KOPT-K1 (cell line): ENCODE data around the gene LRRC8E.
A peak's percentile ranks its signal among the peaks of the same experiment; 100 is the strongest.

Experiments
- H3K27ac ChIP-seq: fragments of 200-600 bp; sonication (generic); 2 replicates; pipeline ENCODE4 v1.5.1; 2016; ENCODE audit warnings: antibody characterized with exemption, mild to moderate bottlenecking, low read depth, low read length; ENCODE audit not compliant: poor library complexity, severe bottlenecking
- H3K36me3 ChIP-seq: fragments of 200-600 bp; sonication (generic); 2 replicates; pipeline ENCODE4 v1.5.1; 2017; ENCODE audit warnings: antibody characterized with exemption, mild to moderate bottlenecking, low read length, moderate library complexity; ENCODE audit not compliant: insufficient read depth
- H3K9me3 ChIP-seq: fragments of 200-600 bp; sonication (generic); 2 replicates; pipeline ENCODE4 v1.5.1; 2017; ENCODE audit warnings: antibody characterized with exemption, low read length, mild to moderate bottlenecking; ENCODE audit not compliant: insufficient read depth, poor library complexity, severe bottlenecking

LRRC8E gene

DNA sequence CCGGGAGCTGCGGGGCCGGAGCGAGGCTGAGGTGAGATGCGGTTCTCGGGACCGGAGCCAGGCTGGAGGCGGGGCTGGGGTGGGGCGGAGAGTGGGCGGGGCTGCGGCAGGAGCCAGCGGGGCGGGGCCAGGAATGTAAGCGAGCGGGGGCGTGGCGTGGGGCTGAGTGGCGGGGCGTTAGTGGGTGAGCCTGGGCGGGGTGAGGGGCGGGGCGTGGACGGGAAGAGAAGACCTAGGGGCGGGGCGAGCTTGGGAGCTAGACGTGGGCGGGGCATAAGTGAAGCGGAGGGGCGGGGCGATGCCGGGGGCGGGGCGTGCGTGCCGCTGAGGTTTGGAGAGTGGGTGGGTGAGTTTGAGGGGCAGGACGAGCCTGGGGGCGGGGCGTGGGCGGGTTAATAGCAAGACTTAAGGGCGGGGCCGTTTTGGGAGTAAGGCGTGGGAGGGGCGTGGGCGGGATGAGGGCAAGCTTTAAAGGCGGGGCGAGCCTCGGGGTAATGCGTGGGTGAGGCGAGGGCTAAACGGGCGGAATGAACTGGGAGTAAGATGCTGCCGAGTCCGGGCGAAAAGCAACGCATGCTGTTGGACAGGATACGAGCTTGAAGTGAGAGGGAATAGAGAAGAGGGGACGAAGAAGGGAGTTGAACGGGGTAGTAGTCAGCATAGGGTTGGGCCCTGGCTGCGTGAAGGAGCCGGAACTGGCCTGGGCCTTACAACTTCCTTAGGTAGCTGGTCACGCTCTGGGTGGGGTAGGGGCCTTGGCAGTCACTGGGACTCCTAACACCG lies 32.4 kb downstream of the LRRC8E start:
- Histone ChIP-seq H3K27ac (peak overlapping the region; percentile 70), H3K36me3 (peaks cover 18% of the 10 kb centered on the region; the same call in 1 of the 2 replicates)

DNA sequence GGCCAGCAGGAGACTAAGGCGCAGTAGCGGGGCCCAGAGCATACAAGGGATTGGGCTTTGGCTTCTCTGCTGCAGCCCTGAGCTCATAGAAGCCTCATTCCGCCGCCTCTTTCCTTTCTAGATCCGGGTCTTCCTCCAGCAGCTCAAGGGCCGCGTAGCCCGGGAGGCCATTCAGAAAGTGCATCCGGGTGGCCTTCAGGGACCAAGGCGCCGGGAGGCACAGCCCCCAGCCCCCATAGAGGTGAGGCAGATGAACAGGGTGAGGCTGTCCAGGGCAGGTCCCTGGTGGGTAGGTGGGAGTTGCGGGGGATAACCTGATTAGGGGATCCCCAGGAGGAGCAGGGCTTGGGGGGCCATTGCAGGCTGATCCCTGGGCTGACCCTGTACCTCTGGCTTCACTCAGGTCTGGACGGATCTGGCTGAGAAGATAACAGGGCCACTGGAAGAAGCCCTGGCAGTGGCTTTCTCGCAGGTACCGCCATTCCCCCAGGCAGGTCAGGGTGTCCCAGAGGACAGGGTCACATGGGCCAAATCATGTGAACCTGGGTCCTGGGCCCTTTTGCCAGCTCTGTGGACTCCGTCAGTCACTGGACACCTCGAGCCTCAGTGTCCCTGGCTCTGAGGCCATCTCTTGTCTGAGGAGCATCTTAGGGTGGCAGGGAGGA lies 33.1 kb downstream of the LRRC8E start:
- H3K36me3 ChIP-seq = peaks cover 18% of the 10 kb centered on the region; the same call in 1 of the 2 replicates
- no peaks in the 10 kb centered on the region for H3K9me3 ChIP-seq
- H3K27ac ChIP-seq = peak overlapping the region; percentile 53

More for the DNA sequence above, 32.4 kb downstream of the LRRC8E start:
- no peaks in the 10 kb centered on the region for H3K9me3 ChIP-seq

DNA sequence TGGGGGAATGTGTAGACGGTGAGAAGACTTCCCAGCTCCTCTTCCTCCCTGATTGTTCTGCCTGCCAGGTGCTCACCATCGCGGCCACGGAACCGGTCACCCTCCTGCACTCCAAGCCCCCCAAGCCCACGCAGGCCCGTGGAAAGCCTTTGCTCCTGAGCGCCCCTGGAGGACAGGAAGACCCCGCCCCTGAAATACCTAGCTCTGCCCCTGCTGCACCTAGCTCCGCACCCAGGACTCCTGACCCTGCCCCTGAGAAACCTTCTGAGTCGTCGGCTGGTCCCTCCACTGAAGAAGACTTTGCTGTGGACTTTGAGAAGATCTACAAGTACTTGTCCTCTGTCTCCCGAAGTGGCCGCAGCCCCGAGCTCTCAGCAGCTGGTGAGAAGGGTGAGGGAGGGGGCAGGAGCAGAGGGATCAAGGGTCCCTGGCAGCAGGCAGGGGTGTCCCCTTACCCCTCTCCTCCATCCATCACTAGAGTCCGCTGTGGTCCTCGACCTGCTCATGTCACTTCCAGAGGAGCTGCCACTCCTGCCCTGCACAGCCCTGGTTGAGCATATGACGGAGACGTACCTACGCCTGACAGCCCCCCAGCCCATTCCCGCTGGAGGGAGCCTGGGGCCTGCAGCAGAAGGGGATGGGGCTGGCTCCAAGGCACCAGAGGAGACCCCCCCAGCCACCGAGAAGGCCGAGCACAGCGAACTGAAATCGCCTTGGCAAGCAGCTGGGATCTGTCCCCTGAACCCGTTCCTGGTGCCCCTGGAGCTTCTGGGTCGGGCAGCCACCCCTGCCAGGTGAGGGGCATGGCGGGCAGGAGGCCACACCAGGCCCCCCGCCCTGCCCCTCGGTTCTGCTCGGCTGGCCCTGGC lies 33.9 kb downstream of the LRRC8E start:
- H3K27ac ChIP-seq = no peak overlapping the region
- peaks cover 18% of the 10 kb centered on the region; the same call in 1 of the 2 replicates for H3K36me3 ChIP-seq
- H3K9me3 ChIP-seq = no peaks in the 10 kb centered on the region

DNA sequence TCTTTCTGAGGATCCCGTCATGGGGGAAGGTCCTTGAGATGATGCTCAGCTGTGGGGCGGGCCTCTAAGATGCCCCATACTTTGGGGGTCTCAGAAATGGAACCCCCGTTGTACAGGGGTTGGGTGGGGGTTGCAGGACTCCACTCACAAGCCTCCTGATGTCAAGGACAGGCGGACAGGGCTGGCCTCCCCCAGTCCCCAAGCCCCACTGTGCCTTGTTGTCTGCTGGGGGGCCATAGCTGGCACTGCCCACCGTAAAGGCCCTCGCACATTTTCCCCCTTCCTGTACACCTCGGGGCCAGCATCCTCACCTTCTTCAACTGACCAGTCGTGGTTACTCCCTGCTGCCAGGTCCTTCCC lies 34.5 kb downstream of the LRRC8E start:
- Histone ChIP-seq H3K36me3 (peaks cover 22% of the 10 kb centered on the region; the same call in 1 of the 2 replicates), H3K27ac (no peak overlapping the region)

DNA sequence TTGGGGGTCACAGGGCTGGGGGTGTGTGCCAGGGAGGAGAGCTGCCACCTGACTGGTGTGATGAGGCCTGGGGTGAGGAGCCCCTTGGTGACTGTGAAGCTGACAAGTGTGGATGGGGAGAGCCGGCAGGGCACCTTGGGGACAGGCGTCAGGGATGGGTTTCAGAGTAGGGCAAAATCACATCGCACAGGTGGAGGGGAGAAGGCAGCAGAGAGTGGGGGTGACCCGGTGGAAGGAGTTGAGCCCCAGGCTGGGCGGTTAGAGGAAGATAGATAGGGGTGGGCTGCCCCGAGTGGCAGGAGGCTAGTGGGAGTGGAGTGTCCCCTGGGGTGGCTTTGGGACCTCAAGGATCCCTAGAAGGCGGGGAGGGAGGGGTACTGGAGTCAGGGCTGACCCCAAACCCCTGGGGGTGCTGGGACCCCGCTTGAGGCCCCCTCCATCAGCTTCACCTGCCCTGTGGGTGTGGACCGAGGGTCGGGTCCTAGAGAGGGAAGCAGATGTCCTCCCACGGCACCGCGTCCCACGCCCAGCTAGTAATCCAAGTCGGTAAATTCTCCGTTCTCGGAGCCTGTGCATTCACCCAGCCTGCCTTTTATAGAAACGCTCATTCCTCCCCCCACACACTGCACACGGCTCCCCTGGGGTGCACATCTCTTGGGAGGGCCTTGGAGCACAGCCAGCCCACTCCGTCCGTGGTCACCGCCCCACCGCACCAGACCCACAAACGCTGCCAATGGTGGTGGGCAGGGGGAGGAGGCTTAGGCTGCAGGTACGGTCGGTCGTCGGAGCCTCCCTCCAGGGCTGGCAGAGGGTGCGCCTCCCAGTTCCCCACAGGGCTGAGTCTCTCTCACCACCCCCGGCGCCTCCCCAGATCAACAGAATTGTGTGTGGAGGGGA lies 35.2 kb downstream of the LRRC8E start:
- Histone ChIP-seq H3K27ac (no peak overlapping the region), H3K9me3 (no peaks in the 10 kb centered on the region), H3K36me3 (peaks cover 22% of the 10 kb centered on the region; the same call in 1 of the 2 replicates)

More for the DNA sequence above, 34.5 kb downstream of the LRRC8E start:
- no peaks in the 10 kb centered on the region for H3K9me3 ChIP-seq

DNA sequence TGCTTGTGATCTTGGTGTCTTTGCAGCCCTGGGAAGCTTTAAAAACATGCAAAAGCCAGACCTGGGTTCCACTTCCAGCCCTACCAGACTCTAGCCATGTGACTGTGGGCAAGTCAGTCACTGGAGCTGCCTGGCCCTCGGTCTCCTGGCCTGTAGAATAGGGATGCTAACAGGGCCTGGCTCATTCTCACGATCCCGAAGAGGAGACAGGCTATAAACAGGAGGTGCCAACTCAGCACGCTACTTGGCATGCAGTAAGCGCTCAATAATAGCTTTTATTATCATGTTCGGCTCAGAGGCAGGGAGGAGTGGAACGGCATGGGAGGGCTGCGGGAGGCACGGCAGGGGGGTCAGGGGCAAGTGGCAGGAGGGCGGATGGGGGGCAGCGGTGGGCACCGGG lies 35.9 kb downstream of the LRRC8E start:
- Histone ChIP-seq H3K36me3 (peaks cover 27% of the 10 kb centered on the region; the same call in 1 of the 2 replicates), H3K27ac (no peak overlapping the region), H3K9me3 (no peaks in the 10 kb centered on the region)

DNA sequence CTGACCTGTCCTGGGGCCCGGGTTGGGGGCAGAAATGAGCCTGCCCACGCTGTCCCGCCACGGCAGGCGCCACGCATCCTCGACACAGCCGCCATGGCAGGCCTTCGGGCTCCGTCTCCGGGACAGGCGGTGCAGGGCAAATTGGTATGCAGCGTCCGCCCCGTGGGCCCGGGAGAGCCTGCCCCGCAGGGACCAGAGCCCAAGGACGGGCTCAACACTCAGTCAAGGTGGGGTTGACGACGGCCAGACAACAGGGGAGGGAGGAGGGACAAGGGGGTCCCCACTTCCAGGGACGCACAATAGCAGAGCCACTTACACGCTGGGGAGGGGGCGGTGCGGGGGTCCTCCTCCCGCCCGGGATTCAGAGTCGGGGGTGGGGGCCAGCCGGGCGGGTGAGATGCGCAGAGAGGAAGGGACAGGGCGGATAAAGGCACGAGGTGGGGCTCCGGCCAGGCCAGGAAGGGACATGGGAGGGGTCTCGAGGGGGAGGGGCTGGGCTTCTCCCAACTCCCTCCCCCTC lies 36.4 kb downstream of the LRRC8E start:
- Histone ChIP-seq H3K36me3 (peaks cover 29% of the 10 kb centered on the region; the same call in 1 of the 2 replicates), H3K9me3 (no peaks in the 10 kb centered on the region), H3K27ac (no peak overlapping the region)

DNA sequence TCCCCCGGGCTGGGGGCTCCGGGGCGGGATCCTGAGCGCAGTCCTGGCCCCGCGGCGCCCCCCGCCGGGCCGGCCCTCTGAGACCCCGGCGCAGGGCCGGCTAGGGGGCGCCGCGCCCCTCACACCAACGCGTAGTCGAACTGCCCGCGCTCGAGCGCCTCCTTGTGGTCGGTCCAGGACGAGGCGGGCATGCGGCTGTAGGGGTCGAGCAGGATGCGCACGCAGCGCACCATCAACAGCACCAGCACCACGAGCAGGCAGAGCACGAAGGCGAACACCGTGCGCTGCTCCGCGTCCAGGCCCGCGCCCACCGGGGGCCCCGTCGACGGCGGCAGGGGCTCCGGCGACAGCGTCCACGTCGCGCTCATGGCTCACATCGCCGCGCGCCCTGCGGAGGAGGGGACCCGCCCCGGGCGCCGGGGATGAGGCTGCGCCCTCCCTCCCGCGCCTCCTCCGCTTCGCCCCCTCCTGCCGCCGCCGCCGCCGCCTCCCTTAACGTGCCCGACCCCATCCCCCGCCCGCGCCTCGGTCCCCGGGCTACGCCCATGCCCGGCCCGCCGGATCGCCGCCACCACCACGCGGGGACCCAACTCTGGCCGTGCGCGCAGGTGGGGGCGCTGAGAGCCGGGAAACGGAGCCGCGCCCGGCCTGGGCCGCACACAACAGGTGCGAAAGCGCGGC lies 37.0 kb downstream of the LRRC8E start:
- H3K9me3 ChIP-seq = no peaks in the 10 kb centered on the region
- peaks cover 33% of the 10 kb centered on the region for H3K36me3 ChIP-seq
- peak overlapping the region; percentile 14 for H3K27ac ChIP-seq

DNA sequence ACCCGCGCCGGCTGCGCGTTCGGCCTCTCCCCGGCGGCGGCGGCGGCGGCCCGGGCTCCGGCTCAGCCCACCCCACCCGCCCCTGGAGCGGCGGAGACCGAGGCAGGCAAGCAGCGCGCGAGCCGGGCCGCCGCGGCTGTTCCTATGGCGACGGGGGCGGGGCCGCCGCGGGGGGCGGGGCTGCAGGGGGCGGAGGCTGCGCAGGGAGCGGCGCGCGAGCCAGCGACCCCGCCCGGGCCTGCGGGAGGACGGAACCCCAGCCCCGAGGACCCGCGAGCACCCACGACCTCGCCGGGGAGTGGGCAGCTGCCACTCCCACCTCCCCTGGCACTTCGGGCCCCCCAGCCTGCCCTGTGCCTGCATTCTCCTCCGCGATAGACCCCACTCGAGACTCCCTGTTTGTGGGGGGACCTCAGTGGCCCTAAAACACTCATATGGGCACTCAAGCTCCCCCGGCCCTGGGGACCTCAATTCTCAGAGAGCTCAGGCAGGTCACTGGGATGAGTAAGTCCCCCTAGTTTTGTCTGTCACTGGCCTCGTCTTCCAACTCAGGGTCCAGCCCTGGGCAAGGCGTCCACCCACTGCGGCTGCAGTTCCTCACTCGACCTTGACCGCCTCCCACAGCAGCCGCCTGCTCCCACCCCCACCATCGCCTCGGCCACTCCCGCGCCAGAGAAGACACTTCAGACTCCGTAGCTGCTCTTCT lies 37.9 kb downstream of the LRRC8E start, which contains the start of gene CTXN1:
Gene CTXN1 (minus strand): TSS at position 115 of the 706 bp plus-strand sequence. CDS start 597 bp downstream, outside the sequence.
- peak within 1 kb of the TSS; percentile 14 for H3K27ac ChIP-seq
- no peaks in the 10 kb centered on the region for H3K9me3 ChIP-seq
- H3K36me3 ChIP-seq = peaks cover 42% of the 10 kb centered on the region

DNA sequence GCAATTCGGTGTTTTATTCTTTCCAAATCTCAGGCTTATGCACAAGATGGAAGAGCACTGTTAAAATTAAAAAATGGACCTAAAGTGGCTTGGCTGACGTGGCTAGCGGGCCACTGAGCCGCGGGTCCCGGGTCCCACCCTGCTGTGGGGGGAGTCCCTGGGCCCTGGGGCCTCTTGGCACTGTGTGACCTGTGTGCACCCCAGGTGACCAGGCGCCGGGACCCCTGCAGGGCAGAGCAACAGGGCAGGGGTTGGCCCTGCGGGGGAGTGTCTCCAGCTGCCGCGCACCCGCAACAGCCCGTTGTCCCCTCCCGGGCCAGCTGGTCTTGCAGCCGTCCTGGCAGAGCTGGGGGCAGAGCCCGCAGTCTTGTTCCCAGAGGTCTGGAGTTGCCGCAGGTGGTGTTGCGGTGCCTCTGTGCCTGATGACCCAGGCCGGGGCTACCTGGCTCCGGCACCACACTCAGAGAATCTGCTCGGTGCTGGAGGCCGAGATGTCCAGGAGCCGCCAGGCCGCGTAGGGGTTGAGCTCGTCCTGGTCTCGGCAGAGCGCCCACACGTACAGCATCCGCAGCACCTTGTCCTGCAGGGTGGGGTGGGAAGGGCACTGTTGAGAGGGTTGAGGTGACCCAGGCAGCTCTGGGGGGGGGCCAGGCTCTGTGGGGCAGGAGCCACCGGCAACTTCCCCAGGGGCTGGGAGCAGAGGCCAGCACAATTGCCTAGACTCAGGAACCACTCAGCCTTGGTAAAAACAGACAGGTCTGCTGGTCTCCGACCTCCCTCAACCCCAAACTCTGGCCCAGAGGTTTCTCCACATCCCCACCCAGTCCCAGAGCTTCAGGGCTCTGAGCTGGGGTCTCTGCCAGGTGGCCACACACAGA lies 38.7 kb downstream of the LRRC8E start:
- Histone ChIP-seq H3K9me3 (no peaks in the 10 kb centered on the region), H3K27ac (no peak overlapping the region), H3K36me3 (peaks cover 44% of the 10 kb centered on the region)

DNA sequence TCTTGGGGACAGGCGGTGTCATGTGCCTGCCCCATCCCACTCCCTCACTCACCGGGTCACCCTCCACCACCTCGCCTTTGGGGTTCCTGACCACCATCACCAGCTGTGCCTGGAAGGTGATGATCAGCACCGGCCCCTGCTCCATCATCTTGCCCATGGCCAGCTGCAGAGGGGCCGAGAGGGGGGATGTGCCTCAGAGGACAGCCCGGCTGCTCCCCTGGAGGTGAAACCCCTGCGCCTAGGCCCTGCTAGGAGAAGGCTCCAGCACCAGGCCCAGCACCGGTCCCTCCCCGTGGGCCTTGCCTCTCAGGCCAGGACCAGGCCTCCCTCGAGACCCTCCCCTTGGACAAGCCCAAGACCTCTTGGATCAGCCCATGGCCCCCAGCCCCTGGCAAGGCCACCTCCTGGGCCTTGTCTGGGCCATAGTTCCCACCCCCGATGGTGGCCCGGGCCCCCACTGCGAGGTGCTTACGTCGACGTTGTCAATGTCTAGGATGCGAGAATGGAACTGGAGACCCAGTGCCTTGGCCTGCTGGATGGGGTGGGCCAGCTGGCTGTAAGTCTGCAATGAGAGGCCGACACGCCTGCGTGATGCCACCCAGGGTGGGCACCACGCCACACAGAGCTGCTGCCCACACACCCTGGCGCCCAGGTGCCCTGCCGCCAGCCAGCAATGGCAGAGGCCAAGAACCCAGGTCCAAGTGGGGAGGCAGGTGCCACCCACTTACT lies 39.5 kb downstream of the LRRC8E start:
- Histone ChIP-seq H3K27ac (no peak overlapping the region), H3K9me3 (no peaks in the 10 kb centered on the region), H3K36me3 (peaks cover 44% of the 10 kb centered on the region)

DNA sequence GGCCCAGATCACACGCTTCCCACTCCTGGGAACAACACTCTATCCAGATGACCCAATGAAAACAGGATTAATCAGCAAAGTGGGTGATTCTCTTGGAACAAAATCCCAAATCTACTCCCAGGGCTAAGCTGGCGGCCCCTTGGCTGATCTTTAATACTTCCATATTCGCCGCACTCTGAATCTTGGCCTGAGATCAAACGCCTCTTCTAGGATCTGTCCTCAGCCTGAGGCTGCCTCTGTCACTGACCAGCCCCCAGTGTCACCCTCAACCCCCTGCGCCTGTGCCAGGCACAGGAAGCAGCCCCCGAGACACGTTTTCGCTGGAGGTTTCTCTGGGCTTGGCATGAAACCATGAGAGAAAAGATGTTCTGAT lies 40.0 kb downstream of the LRRC8E start:
- Histone ChIP-seq H3K36me3 (peaks cover 45% of the 10 kb centered on the region), H3K9me3 (no peaks in the 10 kb centered on the region), H3K27ac (no peak overlapping the region)
